Caco-2 (cell line): ENCODE measurements around the gene RUNX2. TPM values are rescaled to one million over a fixed set of nuclear protein-coding genes. Genes with fewer than 3 reads are reported as not detected.

Source experiments
- BruUV-seq: library from RNA; stranded (reverse); fragments of 400-500 nt; replicated peaks from 2 replicates; lab custom pipeline; 2021; lab: Mats Ljungman, UMichigan
- CTCF ChIA-PET: fragments of 300-600 bp; sonication (Branson Sonifier 250); formaldehyde crosslinking; loops from one replicate; lab custom pipeline; 2022; ENCODE audit warnings: antibody characterized with exemption; lab: Charles Lee
- POLR2A ChIA-PET: fragments of 300-600 bp; sonication (Branson Sonifier 250); formaldehyde crosslinking; loops from one replicate; lab custom pipeline; 2022; ENCODE audit warnings: antibody characterized with exemption; lab: Charles Lee
- DNase-seq, 2 experiments: peaks; one replicate each; pipeline versions ENCODE4 v3.0.0 to v3.0.0-alpha.2; 2020 to 2022
- H3K27me3 ChIP-seq: replicated peaks from 2 replicates; pipeline ENCODE4 v1.6.0; 2011; ENCODE audit warnings: low read length; ENCODE audit not compliant: control insufficient read depth, insufficient read depth
- H3K36me3 ChIP-seq: 2 replicates; pipeline ENCODE4 v1.5.1; 2011; ENCODE audit warnings: low read length; ENCODE audit not compliant: control insufficient read depth, insufficient read depth
- H3K4me1 ChIP-seq: fragments of 250-450 bp; sonication (Bioruptor Pico); 2 replicates; pipeline ENCODE4 v1.5.1; 2020; ENCODE audit warnings: mild to moderate bottlenecking
- H3K4me3 ChIP-seq: 2 replicates; pipeline ENCODE4 v1.5.1; 2011; ENCODE audit warnings: low read depth, mild to moderate bottlenecking, control low read depth, low read length
- H3K9me3 ChIP-seq: fragments of 250-450 bp; sonication (Bioruptor Pico); 2 replicates; pipeline ENCODE4 v1.5.1; 2020; ENCODE audit warnings: mild to moderate bottlenecking, moderate library complexity
- H3K27ac Mint-ChIP-seq: one replicate; pipeline ENCODE4 v1.8.0; 2022; ENCODE audit warnings: mixed read lengths; ENCODE audit not compliant: unreplicated experiment
- H3K27me3 Mint-ChIP-seq: one replicate; pipeline ENCODE4 v1.8.0; 2022; ENCODE audit warnings: mixed read lengths; ENCODE audit not compliant: insufficient read depth, unreplicated experiment
- H3K36me3 Mint-ChIP-seq: one replicate; pipeline ENCODE4 v1.8.0; 2022; ENCODE audit warnings: mild to moderate bottlenecking, mixed read lengths; ENCODE audit not compliant: insufficient read depth, unreplicated experiment
- H3K4me1 Mint-ChIP-seq: one replicate; pipeline ENCODE4 v1.8.0; 2022; ENCODE audit warnings: low read depth, mixed read lengths; ENCODE audit not compliant: unreplicated experiment
- H3K4me3 Mint-ChIP-seq: one replicate; pipeline ENCODE4 v1.8.0; 2022; ENCODE audit warnings: mild to moderate bottlenecking, moderate library complexity, mixed read lengths; ENCODE audit not compliant: unreplicated experiment
- H3K9me3 Mint-ChIP-seq: one replicate; pipeline ENCODE4 v1.8.0; 2022; ENCODE audit warnings: mixed read lengths; ENCODE audit not compliant: unreplicated experiment
- intact Hi-C: fragments of 100-400 bp; cut with micrococcal nuclease; formaldehyde crosslinking; loops from one replicate; pipeline ENCODE4 v1.10.0; 2022; ENCODE audit not compliant: unreplicated experiment
- total RNA-seq: library from RNA; stranded (reverse); gene quantifications from 2 replicates; pipeline ENCODE4 v1.2.3, GENCODE V29; 2022
- TF ChIP-seq, protein P1 (sequence below), 2 experiments: fragments of 200-600 bp in 1 of 2; IDR thresholded peaks; 1 replicate in 1 of 2; 2 replicates in 1 of 2; pipeline versions ENCODE4 v1.5.1 to v1.8.0; 2011 to 2022; ENCODE audit warnings: antibody characterized with exemption in 1 of 2, control low read depth in 1 of 2, inconsistent platforms in 1 of 2, low read depth in 1 of 2, low read length in 1 of 2, mild to moderate bottlenecking in 1 of 2, moderate library complexity in 1 of 2; ENCODE audit not compliant: insufficient read depth in 1 of 2, severe bottlenecking in 1 of 2, unreplicated experiment in 1 of 2

RUNX2 gene
- total RNA-seq, 1 experiment from 2014 or later, result not detected

DNA sequence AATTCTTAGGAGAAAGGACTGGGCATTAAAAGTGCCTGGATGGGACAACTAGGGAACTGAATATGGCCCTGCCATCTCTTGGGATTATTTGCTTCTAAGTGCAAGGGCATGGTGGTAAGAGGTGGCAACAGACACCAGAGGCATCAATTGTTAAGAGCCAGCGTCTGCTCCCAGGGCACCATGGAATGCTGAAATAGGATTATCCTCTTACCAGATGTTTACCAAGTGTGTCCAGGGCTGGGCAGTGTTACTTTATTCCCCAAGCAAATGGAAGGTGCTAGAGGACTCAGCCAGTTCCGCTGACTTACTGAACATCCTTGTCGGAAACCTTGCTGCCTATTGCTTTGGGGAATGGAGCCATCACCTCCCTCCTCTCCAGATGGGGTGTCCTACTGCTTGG is 323.2 kb downstream of the RUNX2 start:
- no peak overlapping the region for H3K4me3 ChIP-seq
- H3K9me3 ChIP-seq, result no peaks in the 10 kb centered on the region
- no peaks in the 10 kb centered on the region for H3K4me1 ChIP-seq
- ChIA-PET POLR2A (no interaction called here), CTCF (no interaction called here)
- Mint-ChIP-seq H3K27me3 (peaks cover 7% of the 10 kb centered on the region), H3K4me3 (no peak overlapping the region), H3K27ac (no peak overlapping the region), H3K9me3 (peaks cover 2% of the 10 kb centered on the region), H3K36me3 (no peaks in the 10 kb centered on the region), H3K4me1 (no peaks in the 10 kb centered on the region)
- no TSS peak for BruUV-seq
- intact Hi-C loops, result no loop called here
- no peak for DNase-seq
- TF ChIP-seq, protein P1, sequence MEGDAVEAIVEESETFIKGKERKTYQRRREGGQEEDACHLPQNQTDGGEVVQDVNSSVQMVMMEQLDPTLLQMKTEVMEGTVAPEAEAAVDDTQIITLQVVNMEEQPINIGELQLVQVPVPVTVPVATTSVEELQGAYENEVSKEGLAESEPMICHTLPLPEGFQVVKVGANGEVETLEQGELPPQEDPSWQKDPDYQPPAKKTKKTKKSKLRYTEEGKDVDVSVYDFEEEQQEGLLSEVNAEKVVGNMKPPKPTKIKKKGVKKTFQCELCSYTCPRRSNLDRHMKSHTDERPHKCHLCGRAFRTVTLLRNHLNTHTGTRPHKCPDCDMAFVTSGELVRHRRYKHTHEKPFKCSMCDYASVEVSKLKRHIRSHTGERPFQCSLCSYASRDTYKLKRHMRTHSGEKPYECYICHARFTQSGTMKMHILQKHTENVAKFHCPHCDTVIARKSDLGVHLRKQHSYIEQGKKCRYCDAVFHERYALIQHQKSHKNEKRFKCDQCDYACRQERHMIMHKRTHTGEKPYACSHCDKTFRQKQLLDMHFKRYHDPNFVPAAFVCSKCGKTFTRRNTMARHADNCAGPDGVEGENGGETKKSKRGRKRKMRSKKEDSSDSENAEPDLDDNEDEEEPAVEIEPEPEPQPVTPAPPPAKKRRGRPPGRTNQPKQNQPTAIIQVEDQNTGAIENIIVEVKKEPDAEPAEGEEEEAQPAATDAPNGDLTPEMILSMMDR (IDR thresholded peaks at IDR 0.05; ENCODE audit: insufficient read depth in 1 of 2, low read depth in 1 of 2, low read length in 1 of 2, severe bottlenecking in 1 of 2, unreplicated experiment in 1 of 2), result no peak
- no peaks in the 10 kb centered on the region for H3K36me3 ChIP-seq
- H3K27me3 ChIP-seq, result no peaks in the 10 kb centered on the region; the same call in 1 of the 2 replicates

DNA sequence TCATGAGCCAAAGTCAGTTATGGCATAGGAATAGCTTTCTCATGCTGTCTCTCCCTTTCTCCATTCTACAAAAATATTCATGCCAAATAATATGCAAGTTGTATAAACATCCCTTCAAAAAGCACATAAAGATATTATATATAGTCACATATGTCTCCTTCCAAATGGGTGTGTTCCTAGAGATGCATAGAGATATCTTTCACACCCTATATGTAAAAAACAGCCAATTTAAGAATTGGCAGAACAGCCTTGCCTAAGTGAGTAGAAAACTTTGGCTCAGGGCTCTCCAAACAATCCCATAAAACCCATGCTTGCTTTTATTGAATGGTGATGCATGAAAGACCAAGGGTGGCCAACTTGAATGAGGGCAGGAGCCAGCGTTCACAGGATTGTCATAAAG is 324.3 kb downstream of the RUNX2 start:
- no peak for DNase-seq
- Mint-ChIP-seq H3K27ac (no peak overlapping the region), H3K36me3 (no peaks in the 10 kb centered on the region), H3K27me3 (peaks cover 9% of the 10 kb centered on the region), H3K9me3 (peaks cover 13% of the 10 kb centered on the region), H3K4me3 (no peak overlapping the region), H3K4me1 (no peaks in the 10 kb centered on the region)
- POLR2A ChIA-PET, result no interaction called here
- TF ChIP-seq, protein P1 (IDR thresholded peaks at IDR 0.05; ENCODE audit: insufficient read depth in 1 of 2, low read depth in 1 of 2, low read length in 1 of 2, severe bottlenecking in 1 of 2, unreplicated experiment in 1 of 2), result no peak
- intact Hi-C loops, result no loop called here
- H3K36me3 ChIP-seq, result no peaks in the 10 kb centered on the region
- H3K9me3 ChIP-seq, result no peaks in the 10 kb centered on the region
- BruUV-seq, result no TSS peak
- no peak overlapping the region for H3K4me3 ChIP-seq
- H3K4me1 ChIP-seq, result no peaks in the 10 kb centered on the region
- no peaks in the 10 kb centered on the region; the same call in 1 of the 2 replicates for H3K27me3 ChIP-seq
- CTCF ChIA-PET, result no interaction called here

DNA sequence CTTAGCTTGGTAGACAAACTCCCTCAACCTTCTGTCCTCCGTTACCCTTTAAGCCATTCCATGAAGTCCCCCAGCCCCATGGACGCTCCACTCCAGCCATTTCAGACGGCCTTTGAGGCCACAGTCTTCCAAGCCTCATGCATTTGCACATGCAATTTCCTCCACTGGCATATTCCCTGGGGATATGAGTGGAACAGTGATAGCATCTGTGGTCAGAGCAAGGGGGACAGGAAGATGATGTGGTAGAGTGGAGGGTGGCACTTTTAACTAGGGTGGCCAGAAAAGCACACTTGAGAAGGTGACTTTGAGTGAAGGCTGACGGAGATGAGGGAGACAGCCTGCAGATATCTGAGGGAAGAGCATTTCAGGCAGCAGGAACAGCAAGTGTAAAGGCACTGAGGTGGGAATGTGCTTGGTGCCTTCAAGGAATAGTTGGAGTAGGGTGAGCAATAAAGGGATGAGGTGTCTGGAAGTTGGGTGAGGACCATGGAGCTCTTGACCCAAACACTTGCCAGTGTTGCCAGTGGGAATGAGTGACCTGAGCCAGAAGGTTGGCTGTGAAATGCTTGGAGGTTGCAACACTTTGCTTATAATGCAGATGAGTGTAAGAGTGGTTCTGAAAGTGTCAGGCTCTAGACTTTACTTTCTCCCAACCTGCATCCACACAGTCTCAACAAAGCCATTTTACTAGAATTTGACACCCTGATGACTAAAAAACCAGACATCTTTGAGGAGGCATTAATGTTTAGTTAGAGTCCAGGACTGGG is 325.2 kb downstream of the RUNX2 start:
- POLR2A ChIA-PET, result no interaction called here
- Mint-ChIP-seq H3K27me3 (peaks cover 12% of the 10 kb centered on the region), H3K4me1 (no peaks in the 10 kb centered on the region), H3K4me3 (no peak overlapping the region), H3K36me3 (no peaks in the 10 kb centered on the region), H3K27ac (no peak overlapping the region), H3K9me3 (peaks cover 13% of the 10 kb centered on the region)
- H3K9me3 ChIP-seq, result no peaks in the 10 kb centered on the region
- H3K27me3 ChIP-seq, result no peaks in the 10 kb centered on the region; the same call in 1 of the 2 replicates
- intact Hi-C loops, result no loop called here
- no peak overlapping the region for H3K4me3 ChIP-seq
- no TSS peak for BruUV-seq
- no peak for DNase-seq
- H3K36me3 ChIP-seq, result no peaks in the 10 kb centered on the region
- no peaks in the 10 kb centered on the region for H3K4me1 ChIP-seq
- CTCF ChIA-PET, result no interaction called here
- TF ChIP-seq, protein P1 (IDR thresholded peaks at IDR 0.05; ENCODE audit: insufficient read depth in 1 of 2, low read depth in 1 of 2, low read length in 1 of 2, severe bottlenecking in 1 of 2, unreplicated experiment in 1 of 2), result no peak
